GM21515 (cell line): ENCODE data around the gene RANBP3L.
"Not testable (repeated sequence)": the region's sequence is repeated elsewhere in the genome, so short reads cannot be mapped to it uniquely, and the experiment has no call there.

ENCODE experiments used
- ATAC-seq: cut with Tn5 transposase; IDR thresholded peaks from one replicate; pipeline ENCODE4 v1.9.1; 2021; ENCODE audit not compliant: unreplicated experiment

RANBP3L gene

DNA sequence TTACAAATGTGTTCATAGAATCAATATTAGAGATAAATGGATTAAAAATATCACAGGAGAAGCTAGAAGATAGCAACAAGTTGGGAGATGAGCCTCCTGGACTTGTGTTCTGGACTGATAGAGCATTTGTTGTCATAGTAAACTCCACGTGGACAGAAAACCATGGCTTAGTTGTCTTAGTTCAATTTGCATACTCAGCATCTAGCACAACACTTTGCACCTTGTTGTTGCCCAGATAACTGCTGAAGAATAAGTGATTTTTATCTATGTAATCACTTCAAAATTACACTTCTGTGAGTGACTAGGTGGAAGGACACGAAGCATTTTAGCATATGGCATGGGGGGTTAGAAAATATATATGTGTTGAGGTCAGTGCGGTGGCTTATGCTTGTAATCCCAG, 4.0 kb downstream of the RANBP3L start:
- no peak for ATAC-seq

DNA sequence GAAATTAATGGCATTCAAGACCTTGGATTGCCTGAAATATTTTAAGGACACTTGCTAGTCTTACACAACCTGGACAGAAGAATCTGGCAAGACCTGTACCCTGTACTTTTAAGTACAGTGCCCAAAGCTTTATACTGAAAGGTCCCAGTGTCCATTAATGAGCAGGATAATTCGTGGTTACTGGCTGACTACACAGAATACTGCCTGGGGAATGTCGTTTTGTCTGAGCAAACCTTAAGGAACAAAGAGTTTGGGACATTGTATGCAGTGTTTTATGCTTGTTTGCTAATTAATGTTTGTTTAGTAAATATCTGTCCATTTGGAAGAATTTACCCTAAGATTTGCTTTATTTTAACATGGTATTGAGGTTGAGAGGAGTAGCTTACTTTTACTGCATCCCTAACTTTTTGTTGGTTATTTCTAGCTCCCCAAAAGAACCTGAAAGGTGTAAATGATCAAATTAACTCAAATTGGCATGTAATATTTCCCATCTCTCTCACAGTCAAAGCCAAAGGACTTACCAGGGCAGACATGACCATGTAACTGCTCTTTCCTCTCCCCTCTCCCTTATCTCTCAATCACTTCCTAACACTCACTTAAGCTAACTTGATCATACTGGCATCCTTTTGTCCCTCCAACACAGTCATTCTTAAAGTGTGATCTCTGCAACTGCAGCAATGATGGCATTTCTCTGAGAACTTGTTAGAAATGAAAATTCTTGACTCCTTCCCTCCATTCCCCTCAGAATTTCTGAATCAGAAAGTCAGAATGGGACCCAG, 15.7 kb downstream of the RANBP3L start:
- ATAC-seq, result no peak

DNA sequence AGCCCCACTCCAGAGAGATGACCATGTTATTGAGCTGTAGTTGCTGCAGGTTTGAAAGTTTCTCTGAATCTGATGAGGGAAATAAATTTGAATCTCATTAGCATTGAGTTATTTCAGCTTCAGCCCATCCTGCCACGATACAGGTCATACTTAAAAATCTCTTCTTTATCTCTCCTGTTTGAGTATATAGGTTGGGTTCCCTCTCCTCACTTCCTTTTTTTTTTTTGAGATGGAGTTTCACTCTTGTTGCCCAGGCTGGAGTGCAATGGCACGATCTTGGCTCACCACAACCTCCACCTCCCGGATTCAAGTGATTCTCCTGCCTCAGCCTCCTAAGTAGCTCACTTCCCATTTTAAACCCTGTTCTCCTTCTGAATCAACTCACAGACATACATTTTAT, 17.9 kb downstream of the RANBP3L start:
- ATAC-seq, result not testable (repeated sequence)

DNA sequence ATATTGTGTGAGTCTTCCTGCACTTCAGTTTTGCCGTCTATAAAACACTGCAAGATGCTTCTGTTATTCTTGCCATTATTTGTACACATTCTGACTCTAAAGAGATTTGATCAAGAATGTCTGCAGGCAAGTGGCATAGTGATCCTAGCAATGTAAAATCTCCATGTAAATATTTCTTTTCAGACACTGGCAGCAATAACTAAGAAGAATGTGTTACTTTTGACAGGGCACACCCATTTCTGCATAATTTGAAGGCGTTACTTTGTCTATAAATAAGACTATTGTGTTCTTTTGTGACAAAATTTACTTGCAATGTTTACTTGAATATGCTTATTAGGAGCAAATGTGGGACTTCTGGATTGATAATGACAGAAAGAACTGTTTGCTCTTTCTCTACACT, 20.1 kb downstream of the RANBP3L start:
- ATAC-seq, result no peak

DNA sequence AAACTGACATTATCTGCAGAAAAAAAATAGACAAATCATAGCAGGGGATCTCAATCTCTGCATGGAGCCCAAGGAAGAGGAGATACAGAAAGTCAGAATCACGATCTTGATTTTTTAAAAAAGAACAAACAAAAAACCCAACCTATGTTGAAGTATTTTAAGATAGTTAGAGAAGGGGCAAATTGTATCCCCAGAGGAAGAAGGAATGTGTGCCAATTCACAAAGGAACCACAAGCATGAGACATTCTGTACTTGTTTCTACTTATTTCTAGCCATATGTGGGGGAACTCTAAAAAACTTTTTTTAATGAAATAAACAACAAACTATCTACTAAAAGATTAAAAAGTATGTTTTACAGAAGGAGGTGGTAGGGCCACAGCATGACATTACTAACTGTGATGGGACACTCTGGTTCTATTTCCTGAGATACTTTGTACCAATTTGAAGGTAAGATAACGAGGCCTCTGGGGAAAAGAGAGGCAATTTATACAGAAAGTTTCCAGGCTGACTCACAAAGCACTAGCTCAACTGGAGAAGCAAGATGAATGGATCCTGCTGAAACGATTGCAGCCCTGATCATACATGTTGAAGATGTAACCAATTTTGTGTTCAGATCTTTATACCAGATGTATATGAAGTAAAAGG, 22.5 kb downstream of the RANBP3L start:
- no peak for ATAC-seq

DNA sequence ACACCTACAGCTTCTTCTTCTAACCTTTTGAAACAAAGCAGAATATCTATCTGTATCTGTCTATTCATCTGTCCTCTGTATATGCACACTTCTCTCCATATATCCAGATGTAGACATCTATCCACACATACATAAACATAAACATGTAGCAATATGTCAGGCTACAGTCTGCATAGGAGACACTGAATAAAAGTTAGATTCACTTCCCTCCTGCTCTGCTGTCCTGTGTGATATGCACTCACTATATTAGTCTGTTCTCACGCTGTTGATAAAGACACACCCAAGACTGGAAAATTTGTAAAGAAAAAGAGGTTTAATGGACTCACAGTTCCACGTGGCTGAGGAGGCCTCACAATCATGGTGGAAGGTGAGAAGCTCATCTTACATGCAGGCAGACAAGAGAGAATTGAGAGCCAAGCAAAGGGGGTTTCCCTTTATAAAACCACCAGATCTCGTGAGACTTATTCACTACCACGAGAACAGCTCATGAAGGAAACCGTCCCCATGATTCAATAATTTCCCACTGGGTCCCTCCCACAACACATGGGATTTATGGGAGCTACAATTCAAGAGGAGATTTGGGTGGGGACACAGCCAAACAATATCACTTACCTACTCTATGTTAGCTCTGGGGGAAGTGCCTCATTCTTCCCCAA, 24.1 kb downstream of the RANBP3L start:
- ATAC-seq, result no peak

DNA sequence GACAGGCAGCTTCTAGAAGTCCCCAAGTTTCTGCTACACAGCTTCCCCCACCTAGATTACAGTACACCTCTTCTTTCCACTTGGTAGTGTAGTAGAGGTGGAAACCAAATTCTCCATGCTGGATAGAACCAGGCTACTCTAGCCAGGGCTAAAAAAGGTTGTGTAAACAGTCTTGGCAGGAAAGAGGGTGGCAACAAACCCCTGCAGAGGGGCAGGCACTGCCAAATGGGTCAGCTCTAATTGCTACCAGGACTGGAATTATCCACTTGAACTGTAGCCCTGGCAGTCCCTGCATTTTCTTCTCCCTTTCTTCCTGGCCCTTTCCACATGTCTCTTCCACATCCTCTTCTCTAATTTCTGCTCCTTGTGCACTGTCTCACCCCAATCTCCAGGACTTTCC, 24.8 kb downstream of the RANBP3L start:
- no peak for ATAC-seq

DNA sequence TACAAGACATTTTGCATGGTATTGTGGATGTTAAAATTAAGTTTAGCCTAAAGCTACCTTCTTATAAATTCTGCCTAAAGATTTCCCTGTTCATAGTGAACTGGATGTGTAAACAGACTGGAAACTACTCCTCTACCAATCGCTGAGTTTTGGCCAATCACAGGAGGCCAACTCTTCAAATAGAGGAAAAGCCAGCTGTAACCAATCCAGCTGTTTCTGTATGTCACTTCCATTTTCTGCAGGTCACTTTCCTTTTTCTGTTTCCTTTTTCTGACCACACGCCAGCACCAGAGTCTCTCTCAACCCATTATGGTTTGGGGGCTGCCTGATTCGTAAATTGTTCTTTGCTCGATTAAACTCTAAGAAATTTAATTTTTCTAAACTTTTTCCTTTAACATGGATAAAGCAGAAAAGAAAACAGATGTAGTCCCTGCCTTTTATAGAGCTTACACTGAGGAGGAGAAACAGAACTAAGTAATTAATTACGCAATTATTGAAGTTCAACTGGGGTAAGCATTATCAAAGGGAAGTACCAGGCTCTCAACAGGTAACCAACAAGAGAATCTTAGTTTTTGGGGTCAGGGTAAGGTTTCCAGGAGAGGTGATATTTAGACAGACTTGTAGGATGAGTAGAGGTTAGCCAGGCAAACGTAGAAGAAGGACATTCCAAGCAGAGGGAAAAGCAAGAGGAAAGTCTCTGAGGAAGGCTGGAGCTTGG, 27.7 kb downstream of the RANBP3L start:
- ATAC-seq, result no peak

DNA sequence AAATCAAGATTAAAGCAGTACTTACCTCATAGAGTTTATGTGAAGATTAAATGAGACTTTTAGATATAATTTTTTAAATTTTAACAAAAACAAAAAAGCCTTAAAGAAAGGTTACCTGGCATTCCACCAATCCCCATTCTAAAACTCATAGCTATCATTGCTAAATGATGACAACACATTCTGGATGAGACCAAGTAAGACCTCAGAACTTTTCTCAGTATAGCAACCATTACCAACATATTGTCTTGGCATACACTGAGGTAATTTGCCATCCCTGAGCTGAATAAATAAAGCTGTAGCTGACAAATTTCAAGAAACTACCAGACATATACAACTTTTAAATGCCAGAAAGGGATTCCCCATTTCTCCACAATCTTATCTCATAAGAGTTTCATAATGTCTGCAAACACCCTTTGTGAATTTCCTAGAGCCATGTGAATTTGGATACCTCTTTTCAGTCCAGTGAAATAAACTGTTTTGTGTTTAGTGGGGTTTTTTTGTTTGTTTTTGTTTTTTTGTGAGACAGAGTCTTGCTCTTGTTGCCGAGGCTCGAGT, 29.5 kb downstream of the RANBP3L start:
- no peak for ATAC-seq

DNA sequence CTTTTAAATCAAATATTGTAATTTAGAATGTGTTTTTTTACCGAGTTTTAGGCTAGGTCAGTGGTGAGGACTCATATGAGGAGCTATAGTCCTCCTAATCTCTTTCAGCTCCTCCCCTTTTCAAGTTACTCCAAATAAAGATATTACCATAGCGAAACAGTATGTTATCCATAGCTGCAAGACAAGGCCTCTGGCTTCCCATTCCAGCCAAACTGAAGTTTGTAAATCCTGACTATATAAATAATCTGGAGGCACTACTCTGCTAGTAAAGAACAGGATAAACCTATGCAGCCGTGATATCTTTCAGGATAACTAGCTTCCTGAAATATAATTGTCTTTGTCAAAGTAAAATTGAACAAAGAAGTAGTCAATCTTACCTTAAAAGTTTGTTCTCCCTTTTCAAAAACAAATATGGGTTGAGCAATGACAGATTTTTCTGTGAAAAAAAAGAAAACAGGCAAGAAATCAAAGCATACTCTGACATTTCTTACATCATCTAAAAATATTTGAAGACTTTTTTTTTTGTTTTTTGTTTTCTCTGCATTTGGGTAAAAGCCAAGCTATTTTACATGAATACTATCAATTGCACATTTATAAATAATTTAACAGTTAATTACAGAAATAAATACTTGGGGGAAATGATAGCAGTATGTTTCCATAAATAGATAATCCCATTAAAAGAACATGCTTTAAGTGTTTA, 30.7 kb downstream of the RANBP3L start:
- no peak for ATAC-seq

DNA sequence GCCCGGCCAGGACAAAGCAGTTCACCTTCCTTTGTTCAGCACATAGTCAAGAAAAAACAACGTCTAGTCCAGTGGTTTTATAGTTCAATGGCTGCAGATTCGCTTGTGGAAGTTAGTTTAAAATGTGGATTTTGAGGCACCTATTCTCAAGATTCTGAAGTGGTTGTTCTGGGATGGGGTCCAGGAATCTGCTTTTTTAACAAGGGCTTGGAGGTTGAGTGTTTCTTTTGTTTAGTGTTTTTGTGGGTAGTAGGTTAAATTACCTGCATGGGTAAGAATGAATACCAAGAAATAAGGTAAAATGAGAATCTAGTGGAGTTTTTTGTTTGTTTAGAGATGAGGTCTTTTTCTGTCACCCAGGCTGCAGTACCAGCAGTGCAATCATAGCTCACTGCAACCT, 31.5 kb downstream of the RANBP3L start:
- no peak for ATAC-seq

DNA sequence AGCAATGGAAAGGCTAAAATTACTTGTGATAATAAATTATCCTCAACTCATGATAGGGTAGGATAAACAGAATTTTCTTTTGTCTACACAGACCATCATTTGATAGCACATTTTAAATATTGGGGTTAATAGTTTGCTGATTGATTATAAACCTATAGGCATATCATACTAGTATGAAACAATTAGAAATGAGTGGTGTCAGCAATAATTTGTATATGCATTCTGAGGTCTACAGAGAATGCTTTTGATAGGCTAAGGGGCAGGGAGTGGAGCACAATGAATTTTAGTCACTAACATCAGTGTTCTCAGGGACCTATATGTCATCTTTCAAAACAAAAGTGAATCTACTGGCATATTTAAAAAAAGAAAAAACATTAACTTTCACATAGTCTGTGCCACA, 32.2 kb downstream of the RANBP3L start:
- ATAC-seq, result no peak

DNA sequence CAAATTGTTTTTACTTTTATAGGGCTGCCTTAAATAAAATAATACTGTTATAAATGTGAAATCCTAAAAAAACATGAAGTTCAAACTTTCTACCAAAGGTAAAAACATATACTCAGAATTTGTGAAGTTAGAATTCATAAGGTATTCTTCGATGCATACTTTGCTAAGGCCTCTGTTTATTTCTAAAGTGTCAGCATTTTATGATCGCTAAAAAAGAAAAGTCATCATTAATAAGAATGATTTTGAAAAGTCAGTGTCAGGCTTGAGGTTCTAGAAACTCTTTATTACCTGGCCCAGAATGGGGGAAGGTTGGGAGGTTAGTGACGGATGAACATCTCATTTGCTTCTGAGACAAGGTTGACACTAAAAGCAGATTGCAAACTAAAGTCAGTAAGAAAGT, 33.8 kb downstream of the RANBP3L start:
- ATAC-seq, result no peak

DNA sequence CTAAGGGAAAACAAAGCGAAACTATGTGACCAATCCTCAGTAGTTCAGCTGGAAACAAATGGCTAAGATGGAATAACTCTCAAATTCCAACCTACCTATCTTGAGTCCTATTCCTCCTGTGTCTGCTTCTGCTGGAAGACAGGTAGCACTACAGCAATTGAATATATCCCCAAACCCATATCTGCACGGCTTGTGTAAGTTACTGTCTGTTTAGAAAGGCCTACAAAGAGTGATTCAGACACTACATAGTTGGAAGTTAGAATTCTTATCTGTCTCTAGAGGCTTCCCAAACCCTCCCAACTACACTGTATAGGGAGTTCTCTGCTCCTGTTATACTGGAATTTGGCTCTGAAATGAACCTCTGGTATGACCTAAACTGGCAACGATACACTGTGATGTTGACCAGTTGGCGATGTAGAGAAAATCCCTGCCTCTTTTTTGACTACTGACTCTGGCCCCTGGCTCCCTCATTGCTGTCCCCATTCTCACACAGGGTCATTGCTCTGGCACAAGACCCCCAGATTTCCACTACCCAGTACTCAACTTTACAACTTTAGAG, 37.4 kb downstream of the RANBP3L start:
- no peak for ATAC-seq

DNA sequence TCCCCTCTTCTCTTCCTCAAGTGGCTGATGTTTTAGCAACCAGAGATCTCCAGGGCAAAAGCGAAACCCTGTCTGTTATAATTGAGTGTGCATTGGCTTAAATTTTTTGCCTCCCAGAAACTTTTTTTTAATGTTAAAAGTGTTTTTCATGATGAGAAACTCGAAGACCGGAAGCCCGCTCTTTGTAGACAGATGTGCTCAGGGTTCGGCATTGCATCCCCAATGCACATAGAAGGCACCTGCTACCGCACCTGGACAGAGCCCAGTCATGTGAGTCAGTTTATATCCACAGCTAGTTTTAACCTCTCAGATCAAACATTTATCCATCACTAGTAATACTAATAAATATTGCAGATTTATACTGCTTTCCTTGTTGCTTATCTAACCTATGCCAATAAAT, 40.5 kb downstream of the RANBP3L start:
- ATAC-seq, result no peak

DNA sequence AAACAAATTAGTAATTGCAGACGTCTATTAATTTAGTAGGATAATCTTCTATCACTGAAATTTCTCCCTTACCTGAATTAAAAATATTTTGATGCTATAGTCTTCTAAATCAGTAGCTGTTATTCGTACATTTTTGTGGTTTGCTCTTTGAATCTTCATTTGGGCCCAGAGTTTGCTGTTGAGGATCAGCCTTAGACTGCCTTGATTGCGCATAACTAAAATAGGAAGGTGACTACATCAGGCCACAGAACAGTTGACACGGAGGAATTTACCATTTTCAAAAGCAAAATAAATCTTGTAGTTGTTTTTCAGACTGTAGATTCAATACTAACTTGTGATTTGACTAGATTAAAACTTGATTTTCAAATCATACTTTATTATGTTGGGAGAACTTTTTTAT, 48.1 kb downstream of the RANBP3L start:
- no peak for ATAC-seq

DNA sequence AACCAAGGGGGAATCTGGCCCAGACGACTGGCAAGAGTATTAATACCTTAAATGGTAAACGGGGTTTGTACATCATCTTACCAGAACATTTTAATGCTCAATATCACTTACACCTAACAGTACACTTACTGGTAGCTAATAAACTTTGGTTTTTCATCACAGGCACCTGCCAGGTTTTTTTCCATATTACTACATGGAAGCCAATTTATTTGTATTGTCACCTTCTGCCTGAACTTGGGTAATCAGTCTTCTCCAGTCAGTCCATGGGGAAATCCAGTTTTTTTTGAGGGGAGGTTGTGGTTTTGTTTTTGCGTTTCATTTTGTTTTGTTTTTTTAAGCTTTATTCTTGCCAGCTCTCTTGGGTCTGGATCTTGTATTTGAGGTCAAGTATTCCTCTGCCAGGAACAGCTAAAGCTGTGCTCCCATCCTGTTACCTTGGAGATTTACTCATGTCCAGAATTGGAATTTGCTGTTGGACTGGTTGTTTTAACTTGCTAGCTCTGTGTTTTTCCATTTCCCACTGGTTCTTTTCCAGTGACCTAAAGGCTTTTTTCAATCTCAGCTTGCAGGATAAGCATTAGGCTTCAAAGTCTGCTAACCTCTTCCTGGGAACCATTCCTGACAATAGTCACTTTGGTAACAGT, 48.9 kb downstream of the RANBP3L start:
- ATAC-seq, result no peak

DNA sequence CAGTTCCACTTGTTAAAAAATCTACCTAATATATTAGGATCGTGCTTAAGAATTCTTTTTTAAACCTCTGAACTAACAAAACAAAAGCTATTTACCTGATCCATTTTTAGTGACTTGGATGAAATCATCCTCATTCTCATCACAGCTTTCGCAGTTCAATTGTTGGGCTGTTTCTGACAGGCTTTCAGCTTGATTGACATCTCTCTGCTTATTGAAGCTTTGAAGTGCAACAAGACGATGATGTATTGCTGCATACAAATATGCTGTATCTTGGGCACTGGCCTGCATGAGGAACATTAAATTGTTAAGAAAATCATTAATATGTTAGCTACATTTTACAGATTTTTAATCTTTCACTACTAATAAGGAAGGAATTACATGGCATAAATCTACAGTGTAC, 50.5 kb downstream of the RANBP3L start:
- no peak for ATAC-seq

DNA sequence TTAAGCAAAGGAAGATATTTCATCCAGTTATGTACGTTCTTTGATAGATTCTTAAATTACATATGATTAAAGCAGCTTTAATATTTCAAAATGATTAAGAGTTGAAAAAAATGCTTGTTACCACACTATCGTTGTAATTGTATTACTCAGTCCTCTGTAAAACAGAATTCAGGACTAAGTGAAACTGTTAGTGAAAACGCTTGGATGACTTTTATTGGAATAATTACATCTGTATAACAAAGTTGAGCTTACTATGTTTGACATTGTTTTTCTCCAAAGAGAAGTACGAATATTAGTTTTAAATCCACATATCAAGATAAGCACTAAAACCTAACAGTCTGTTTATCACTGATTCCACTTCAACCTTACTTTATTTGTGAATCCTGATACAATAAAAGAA, 51.3 kb downstream of the RANBP3L start:
- no peak for ATAC-seq
